Central memory CD8-positive, alpha-beta T cell (primary cell): Measurements from ENCODE around the gene PRKAR1B.
A peak's percentile ranks its signal among the peaks of the same experiment; 100 is the strongest.

ENCODE experiments used
- ATAC-seq: fragments of 150-1000 bp; cut with Tn5 transposase; replicated peaks from 2 replicates; pipeline ENCODE4 v1.10.0; 2022; ENCODE audit warnings: mild to moderate bottlenecking, moderate FRiP score, moderate number of reproducible peaks; ENCODE audit not compliant: poor library complexity, severe bottlenecking; ENCODE audit errors: extremely low read depth
- DNase-seq, 2 donors: peaks; one replicate each; pipeline ENCODE4 v3.0.0; 2021; ENCODE audit warnings: low spot score in 2 of 2
- H3K27ac Mint-ChIP-seq: one replicate; pipeline ENCODE4 v1.8.0; 2022; ENCODE audit warnings: low read depth, mild to moderate bottlenecking, moderate library complexity, mixed read lengths
- H3K27me3 Mint-ChIP-seq: one replicate; pipeline ENCODE4 v1.8.0; 2022; ENCODE audit warnings: mixed read lengths
- H3K36me3 Mint-ChIP-seq: one replicate; pipeline ENCODE4 v1.8.0; 2022; ENCODE audit warnings: mild to moderate bottlenecking, moderate library complexity, mixed read lengths; ENCODE audit not compliant: insufficient read depth
- H3K4me1 Mint-ChIP-seq: one replicate; pipeline ENCODE4 v1.8.0; 2022; ENCODE audit warnings: mixed read lengths
- H3K4me3 Mint-ChIP-seq: one replicate; pipeline ENCODE4 v1.8.0; 2022; ENCODE audit warnings: mild to moderate bottlenecking, moderate library complexity, mixed read lengths
- H3K9me3 Mint-ChIP-seq: one replicate; pipeline ENCODE4 v1.8.0; 2022; ENCODE audit warnings: mixed read lengths

The PRKAR1B gene

GRCh38 chr7:721619-722248 is 5.3 kb downstream of the PRKAR1B start:
- no peak overlapping the region for H3K27ac Mint-ChIP-seq
- no peak overlapping the region for H3K4me3 Mint-ChIP-seq
- peaks cover 2% of the 10 kb centered on the region for H3K36me3 Mint-ChIP-seq
- no peaks in the 10 kb centered on the region for H3K27me3 Mint-ChIP-seq
- no peak for ATAC-seq
- H3K9me3 Mint-ChIP-seq, result peaks cover 4% of the 10 kb centered on the region
- DNase-seq, result no peak
- H3K4me1 Mint-ChIP-seq, result peaks cover 13% of the 10 kb centered on the region

GRCh38 chr7:716636-717035 is 10.4 kb downstream of the PRKAR1B start:
- no peak for DNase-seq
- H3K4me3 Mint-ChIP-seq, result no peak overlapping the region
- peaks cover 15% of the 10 kb centered on the region for H3K4me1 Mint-ChIP-seq
- peaks cover 22% of the 10 kb centered on the region for H3K27me3 Mint-ChIP-seq
- no peak for ATAC-seq
- peaks cover 1% of the 10 kb centered on the region for H3K9me3 Mint-ChIP-seq
- peaks cover 2% of the 10 kb centered on the region for H3K36me3 Mint-ChIP-seq
- H3K27ac Mint-ChIP-seq, result no peak overlapping the region

GRCh38 chr7:716222-716621 is 10.9 kb downstream of the PRKAR1B start:
- ATAC-seq (no peak), DNase-seq (no peak)
- Mint-ChIP-seq H3K27me3 (peaks cover 22% of the 10 kb centered on the region), H3K4me1 (peaks cover 15% of the 10 kb centered on the region), H3K27ac (no peak overlapping the region), H3K9me3 (no peaks in the 10 kb centered on the region), H3K36me3 (peaks cover 2% of the 10 kb centered on the region), H3K4me3 (no peak overlapping the region)

GRCh38 chr7:714251-714671 is 12.8 kb downstream of the PRKAR1B start:
- DNase-seq (no peak), ATAC-seq (no peak)
- Mint-ChIP-seq H3K4me1 (peaks cover 15% of the 10 kb centered on the region), H3K27ac (no peak overlapping the region), H3K9me3 (no peaks in the 10 kb centered on the region), H3K4me3 (no peak overlapping the region), H3K27me3 (peaks cover 22% of the 10 kb centered on the region), H3K36me3 (peaks cover 2% of the 10 kb centered on the region)

GRCh38 chr7:713488-714230 is 13.4 kb downstream of the PRKAR1B start:
- Mint-ChIP-seq H3K36me3 (peaks cover 2% of the 10 kb centered on the region), H3K27ac (peak overlapping the region; percentile 16), H3K4me1 (peaks cover 15% of the 10 kb centered on the region), H3K9me3 (no peaks in the 10 kb centered on the region), H3K4me3 (peak overlapping the region; percentile 10), H3K27me3 (peaks cover 22% of the 10 kb centered on the region)
- ATAC-seq, result no peak
- DNase-seq, result no peak

- peaks cover 2% of the 10 kb centered on the region for H3K36me3 Mint-ChIP-seq
- DNase-seq, result no peak
- peaks cover 15% of the 10 kb centered on the region for H3K4me1 Mint-ChIP-seq
- no peak for ATAC-seq
- peak overlapping the region; percentile 16 for H3K27ac Mint-ChIP-seq
- peaks cover 22% of the 10 kb centered on the region for H3K27me3 Mint-ChIP-seq
- H3K9me3 Mint-ChIP-seq, result no peaks in the 10 kb centered on the region
- H3K4me3 Mint-ChIP-seq, result peak overlapping the region; percentile 10
These were observed 14.0 kb downstream of the PRKAR1B start for GRCh38 chr7:713139-713457.

GRCh38 chr7:712381-713138 is 14.5 kb downstream of the PRKAR1B start:
- ATAC-seq (no peak), DNase-seq (no peak)
- H3K27me3 Mint-ChIP-seq, result peaks cover 22% of the 10 kb centered on the region
- H3K4me1 Mint-ChIP-seq, result peaks cover 15% of the 10 kb centered on the region
- peaks cover 2% of the 10 kb centered on the region for H3K36me3 Mint-ChIP-seq
- peak overlapping the region; percentile 10 for H3K4me3 Mint-ChIP-seq
- no peak overlapping the region for H3K27ac Mint-ChIP-seq
- no peaks in the 10 kb centered on the region for H3K9me3 Mint-ChIP-seq

GRCh38 chr7:711922-712380 is 15.1 kb downstream of the PRKAR1B start:
- H3K4me1 Mint-ChIP-seq, result peaks cover 15% of the 10 kb centered on the region
- no peaks in the 10 kb centered on the region for H3K9me3 Mint-ChIP-seq
- peak overlapping the region; percentile 48 for H3K4me3 Mint-ChIP-seq
- ATAC-seq (no peak), DNase-seq (no peak)
- no peak overlapping the region for H3K27ac Mint-ChIP-seq
- peaks cover 2% of the 10 kb centered on the region for H3K36me3 Mint-ChIP-seq
- H3K27me3 Mint-ChIP-seq, result peaks cover 22% of the 10 kb centered on the region

GRCh38 chr7:711093-711921 is 15.8 kb downstream of the PRKAR1B start:
- H3K4me3 Mint-ChIP-seq, result peak overlapping the region; percentile 48
- no peak overlapping the region for H3K27ac Mint-ChIP-seq
- peaks cover 22% of the 10 kb centered on the region for H3K27me3 Mint-ChIP-seq

GRCh38 chr7:710161-710560 is 16.9 kb downstream of the PRKAR1B start:
- ATAC-seq (no peak), DNase-seq (no peak)
- H3K4me1 Mint-ChIP-seq, result peaks cover 15% of the 10 kb centered on the region
- H3K27me3 Mint-ChIP-seq, result peaks cover 22% of the 10 kb centered on the region
- H3K4me3 Mint-ChIP-seq, result peak overlapping the region; percentile 32
- no peaks in the 10 kb centered on the region for H3K9me3 Mint-ChIP-seq
- peaks cover 2% of the 10 kb centered on the region for H3K36me3 Mint-ChIP-seq
- no peak overlapping the region for H3K27ac Mint-ChIP-seq

More at GRCh38 chr7:711093-711921, 15.8 kb downstream of the PRKAR1B start:
- ATAC-seq (no peak), DNase-seq (no peak)
- H3K9me3 Mint-ChIP-seq, result no peaks in the 10 kb centered on the region
- H3K36me3 Mint-ChIP-seq, result peaks cover 2% of the 10 kb centered on the region
- H3K4me1 Mint-ChIP-seq, result peaks cover 15% of the 10 kb centered on the region

- no peak for DNase-seq
- Mint-ChIP-seq H3K27me3 (no peaks in the 10 kb centered on the region), H3K4me3 (no peak overlapping the region), H3K4me1 (no peaks in the 10 kb centered on the region), H3K9me3 (peaks cover 5% of the 10 kb centered on the region), H3K36me3 (no peaks in the 10 kb centered on the region), H3K27ac (no peak overlapping the region)
- no peak for ATAC-seq
These were observed 19.6 kb downstream of the PRKAR1B start for GRCh38 chr7:707296-708000.

GRCh38 chr7:706721-707120 is 20.4 kb downstream of the PRKAR1B start:
- Mint-ChIP-seq H3K27ac (no peak overlapping the region), H3K4me1 (no peaks in the 10 kb centered on the region), H3K36me3 (no peaks in the 10 kb centered on the region), H3K27me3 (no peaks in the 10 kb centered on the region), H3K9me3 (peaks cover 5% of the 10 kb centered on the region), H3K4me3 (no peak overlapping the region)
- ATAC-seq (no peak), DNase-seq (no peak)
